Measurements from ENCODE around the gene CERS6.

The CERS6 gene

GRCh38 chr2:168432565-168433186 lies 23.4 kb upstream of the CERS6 start:
- no peak for DNase-seq (ENCODE audit: low read depth)
- H3K4me3 ChIP-seq (replicated peaks; ENCODE audit: low read depth, low read length), result no peak overlapping the region
- no peak for TF ChIP-seq CTCF (IDR thresholded peaks at IDR 0.05; ENCODE audit: low read length, missing control alignments)

GRCh38 chr2:168433527-168433926 lies 22.5 kb upstream of the CERS6 start:
- DNase-seq (ENCODE audit: low read depth), result no peak
- no peak overlapping the region for H3K4me3 ChIP-seq (replicated peaks; ENCODE audit: low read depth, low read length)
- TF ChIP-seq CTCF (IDR thresholded peaks at IDR 0.05; ENCODE audit: low read length, missing control alignments), result no peak

- no peak overlapping the region for H3K4me3 ChIP-seq (replicated peaks; ENCODE audit: low read depth, low read length)
- TF ChIP-seq CTCF (IDR thresholded peaks at IDR 0.05; ENCODE audit: low read length, missing control alignments), result no peak
- DNase-seq (ENCODE audit: low read depth), result peak; percentile 11
Observed at GRCh38 chr2:168434146-168434545, 21.9 kb upstream of the CERS6 start.

GRCh38 chr2:168436840-168437239 lies 19.2 kb upstream of the CERS6 start:
- no peak for DNase-seq (ENCODE audit: low read depth)
- TF ChIP-seq CTCF (IDR thresholded peaks at IDR 0.05; ENCODE audit: low read length, missing control alignments), result no peak
- no peak overlapping the region for H3K4me3 ChIP-seq (replicated peaks; ENCODE audit: low read depth, low read length)

- no peak overlapping the region for H3K4me3 ChIP-seq (replicated peaks; ENCODE audit: low read depth, low read length)
- TF ChIP-seq CTCF (IDR thresholded peaks at IDR 0.05; ENCODE audit: low read length, missing control alignments), result no peak
- DNase-seq (ENCODE audit: low read depth), result no peak
Observed at GRCh38 chr2:168438553-168438952, 17.5 kb upstream of the CERS6 start.

DNA sequence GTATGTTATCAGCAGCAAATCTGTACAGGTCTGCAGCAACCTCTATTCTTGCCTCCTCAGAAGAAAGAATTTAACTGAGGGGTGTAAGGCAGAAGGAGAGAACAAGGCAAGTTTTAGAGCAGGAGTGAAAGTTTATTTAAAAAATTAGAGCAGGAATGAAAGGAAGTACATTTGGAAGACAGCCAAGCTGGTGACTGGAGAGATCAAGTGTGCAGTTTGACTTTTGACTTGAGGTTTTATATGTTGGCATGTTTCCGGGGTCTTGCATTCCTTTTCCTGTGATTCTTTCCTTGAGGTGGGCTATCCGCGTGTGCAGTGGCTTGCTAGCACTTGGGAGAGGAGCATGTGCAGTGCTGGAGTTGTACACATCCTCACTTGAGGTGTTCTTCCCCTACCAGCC lies 16.5 kb upstream of the CERS6 start:
- no peak for TF ChIP-seq CTCF (IDR thresholded peaks at IDR 0.05; ENCODE audit: low read length, missing control alignments)
- peak; percentile 34 for DNase-seq (ENCODE audit: low read depth)
- H3K4me3 ChIP-seq (replicated peaks; ENCODE audit: low read depth, low read length), result no peak overlapping the region

GRCh38 chr2:168441214-168441872 lies 14.7 kb upstream of the CERS6 start:
- no peak overlapping the region for H3K4me3 ChIP-seq (replicated peaks; ENCODE audit: low read depth, low read length)
- no peak for TF ChIP-seq CTCF (IDR thresholded peaks at IDR 0.05; ENCODE audit: low read length, missing control alignments)
- no peak for DNase-seq (ENCODE audit: low read depth)
